Adrenal gland (tissue), 12 donors: Measurements from ENCODE around the gene SSH2. TPM values are rescaled to one million over a fixed set of nuclear protein-coding genes. Genes with fewer than 3 reads are reported as not detected.

ENCODE experiments used
- DNase-seq, 7 donors: peaks; one replicate each; pipeline ENCODE4 v3.0.0-alpha.2; 2019 to 2020
- H3K27ac ChIP-seq, 5 donors: fragments of 200-600 bp; sonication (generic) in 4 of 5; 1 replicate in 3 of 5; 2 replicates in 2 of 5; pipeline versions ENCODE4 v1.5.1 to v1.8.0; 2016 to 2020; ENCODE audit warnings: mild to moderate bottlenecking in 1 of 5
- H3K27me3 ChIP-seq: fragments of 200-600 bp; 2 replicates; pipeline ENCODE4 v1.8.0; 2021
- H3K36me3 ChIP-seq, 2 donors: fragments of 200-600 bp; replicated peaks in 1 of 2; 1 replicate in 1 of 2; 2 replicates in 1 of 2; pipeline versions ENCODE4 v1.5.1 to v1.8.0; 2018 to 2022
- H3K4me1 ChIP-seq, 2 donors: fragments of 200-600 bp; replicated peaks in 1 of 2; 1 replicate in 1 of 2; 2 replicates in 1 of 2; pipeline versions ENCODE4 v1.5.1 to v1.8.0; 2018 to 2021
- H3K4me3 ChIP-seq, 4 donors: fragments of 200-600 bp; sonication (generic) in 3 of 4; one replicate each; pipeline ENCODE4 v1.5.1; 2016 to 2018
- H3K9me3 ChIP-seq, 3 donors: fragments of 200-600 bp; sonication (generic) in 1 of 3; replicated peaks in 1 of 3; 1 replicate in 2 of 3; 2 replicates in 1 of 3; pipeline versions ENCODE4 v1.5.1 to v1.8.0; 2016 to 2021
- POLR2A ChIP-seq, 2 donors: fragments of 450-650 bp; IDR thresholded peaks; one replicate each; pipeline ENCODE4 v1.6.1; 2017; ENCODE audit warnings: antibody characterized with exemption in 2 of 2, mild to moderate bottlenecking in 2 of 2, moderate library complexity in 1 of 2
- WGBS, 4 donors: extraction: QIAGEN DNeasy Blood & Tissue Kit in 2 of 4; methylation state at CpG; one replicate each; pipeline versions ENCODE4 v1.1.5 to v1.1.7; 2013 to 2017; 5-methylcytosine and 5-hydroxymethylcytosine counted together
- intact Hi-C, 2 donors: fragments of 100-400 bp; cut with DNase I; formaldehyde crosslinking; loops; one replicate each; pipeline versions ENCODE4 v1.14.1 to v1.15.0; 2022 to 2023
- polyA plus RNA-seq, 3 donors: library from polyadenylated mRNA; stranded (reverse); fragments of 200-250 nt in 2 of 3; fragments of 350-450 nt in 1 of 3; fragmentation: Illumina TruSeq in 1 of 3; extraction: RNeasy Lipid Tissue Mini Kit (QIAGEN cat#74804) in 1 of 3; gene quantifications; one replicate each; pipeline ENCODE4 v1.2.3, GENCODE V29; 2013 to 2014
- total RNA-seq, 9 donors: library from RNA; depleted of rRNA in 4 of 9; stranded (reverse); fragments of >200 nt in 4 of 9; fragments of 120-200 nt in 1 of 9; fragmentation: NEBNext Ultra II Directional in 1 of 9; extraction: Animal tissue kit (Norgen Biotek cat#: 25700) in 1 of 9; gene quantifications; one replicate each; pipeline versions ENCODE4 v1.1.0 to v1.2.4, GENCODE V29; 2013 to 2023
- TF ChIP-seq, protein P1 (sequence below), 6 experiments: fragments of 450-650 bp in 4 of 6; fragments of 200-600 bp in 2 of 6; sonication (generic) in 1 of 6; IDR thresholded peaks; 1 replicate in 5 of 6; 2 replicates in 1 of 6; pipeline versions ENCODE4 v1.5.1 to v1.8.0; 2016 to 2021; ENCODE audit warnings: antibody characterized with exemption in 6 of 6, mild to moderate bottlenecking in 2 of 6, moderate library complexity in 1 of 6
- donor health status: healthy with polysubstance abuse.
- donor health status: Bipolar disorder and iron deficiency.
- donor health status: DM: yes; HTN: yes; CAD: no.
- donor health status: DM: no; HTN: no; CAD: no.
- donor health status: DM: no; HTN: no; CAD: no.
- donor health status: DM: yes; HTN: yes; CAD: no.

SSH2 gene
- total and polyA plus RNA-seq, 12 donors = 7.6 to 35.8 (median 20.8) TPM

- H3K9me3 ChIP-seq = no peaks in the 10 kb centered on the region
- H3K4me1 ChIP-seq = no peaks in the 10 kb centered on the region
- DNase-seq = no peak
- H3K36me3 ChIP-seq = no peaks in the 10 kb centered on the region
- 91 to 92% (median 91%) methylated on average over 6 of the region's 6 CpGs for WGBS, 4 donors
- H3K27ac ChIP-seq = no peak overlapping the region
- intact Hi-C loops = no loop called here
- no peaks in the 10 kb centered on the region for H3K27me3 ChIP-seq
- H3K4me3 ChIP-seq = no peak overlapping the region
- TF ChIP-seq, protein P1, sequence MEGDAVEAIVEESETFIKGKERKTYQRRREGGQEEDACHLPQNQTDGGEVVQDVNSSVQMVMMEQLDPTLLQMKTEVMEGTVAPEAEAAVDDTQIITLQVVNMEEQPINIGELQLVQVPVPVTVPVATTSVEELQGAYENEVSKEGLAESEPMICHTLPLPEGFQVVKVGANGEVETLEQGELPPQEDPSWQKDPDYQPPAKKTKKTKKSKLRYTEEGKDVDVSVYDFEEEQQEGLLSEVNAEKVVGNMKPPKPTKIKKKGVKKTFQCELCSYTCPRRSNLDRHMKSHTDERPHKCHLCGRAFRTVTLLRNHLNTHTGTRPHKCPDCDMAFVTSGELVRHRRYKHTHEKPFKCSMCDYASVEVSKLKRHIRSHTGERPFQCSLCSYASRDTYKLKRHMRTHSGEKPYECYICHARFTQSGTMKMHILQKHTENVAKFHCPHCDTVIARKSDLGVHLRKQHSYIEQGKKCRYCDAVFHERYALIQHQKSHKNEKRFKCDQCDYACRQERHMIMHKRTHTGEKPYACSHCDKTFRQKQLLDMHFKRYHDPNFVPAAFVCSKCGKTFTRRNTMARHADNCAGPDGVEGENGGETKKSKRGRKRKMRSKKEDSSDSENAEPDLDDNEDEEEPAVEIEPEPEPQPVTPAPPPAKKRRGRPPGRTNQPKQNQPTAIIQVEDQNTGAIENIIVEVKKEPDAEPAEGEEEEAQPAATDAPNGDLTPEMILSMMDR (IDR thresholded peaks at IDR 0.05) = no peak
- TF ChIP-seq POLR2A (IDR thresholded peaks at IDR 0.05) = no peak
These were observed 20.6 kb downstream of the SSH2 start for GRCh38 chr17:29909236-29910003.

DNA sequence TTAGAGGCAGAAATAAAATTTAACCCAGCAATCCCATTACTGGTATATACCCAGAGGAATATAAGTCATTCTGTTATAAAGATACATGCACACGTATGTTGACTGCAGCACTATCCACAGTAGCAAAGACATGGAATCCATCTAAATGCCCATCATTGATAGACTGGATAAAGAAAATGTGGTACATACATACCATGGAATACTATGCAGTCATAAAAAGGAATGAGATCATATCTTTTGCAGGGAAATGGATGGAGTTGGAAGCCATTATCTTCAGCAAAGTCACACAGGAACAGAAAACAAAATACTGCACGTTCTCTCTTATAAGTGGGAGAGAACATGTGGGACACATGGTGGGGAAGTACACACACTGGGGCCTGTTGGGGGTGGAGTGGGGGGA, 23.1 kb downstream of the SSH2 start:
- no peaks in the 10 kb centered on the region for H3K27me3 ChIP-seq
- WGBS, 4 donors = 94 to 98% (median 96%) methylated on average over 2 of the region's 2 CpGs
- no peak for DNase-seq
- H3K4me3 ChIP-seq = no peak overlapping the region
- intact Hi-C loops = no loop called here
- no peaks in the 10 kb centered on the region for H3K4me1 ChIP-seq
- no peaks in the 10 kb centered on the region for H3K9me3 ChIP-seq
- no peak for TF ChIP-seq POLR2A (IDR thresholded peaks at IDR 0.05)
- TF ChIP-seq, protein P1 (IDR thresholded peaks at IDR 0.05) = no peak
- no peak overlapping the region for H3K27ac ChIP-seq
- no peaks in the 10 kb centered on the region for H3K36me3 ChIP-seq

- no peak for TF ChIP-seq POLR2A (IDR thresholded peaks at IDR 0.05)
- TF ChIP-seq, protein P1 (IDR thresholded peaks at IDR 0.05) = no peak
- no peak overlapping the region for H3K27ac ChIP-seq
- no peaks in the 10 kb centered on the region for H3K36me3 ChIP-seq
- H3K4me3 ChIP-seq = no peak overlapping the region
- WGBS, 4 donors = 95 to 99% (median 96%) methylated on average over 3 of the region's 3 CpGs
- H3K9me3 ChIP-seq = no peaks in the 10 kb centered on the region
- no peaks in the 10 kb centered on the region for H3K27me3 ChIP-seq
- intact Hi-C loops = no loop called here
- no peak for DNase-seq
- no peaks in the 10 kb centered on the region for H3K4me1 ChIP-seq
These were observed 24.2 kb downstream of the SSH2 start for GRCh38 chr17:29905879-29906167.

- intact Hi-C loops = no loop called here
- Histone ChIP-seq H3K4me1 (no peaks in the 10 kb centered on the region), H3K9me3 (no peaks in the 10 kb centered on the region), H3K27me3 (no peaks in the 10 kb centered on the region), H3K27ac (no peak overlapping the region), H3K4me3 (no peak overlapping the region), H3K36me3 (no peaks in the 10 kb centered on the region)
- 80 to 100% (median 88%) methylated on average over 2 to 3 of the region's 3 CpGs for WGBS, 4 donors
- DNase-seq = no peak
- TF ChIP-seq, protein P1 (IDR thresholded peaks at IDR 0.05) = no peak
- TF ChIP-seq POLR2A (IDR thresholded peaks at IDR 0.05) = no peak
These were observed 24.7 kb downstream of the SSH2 start for GRCh38 chr17:29905086-29905878.
